GM21526 (cell line): Measurements from ENCODE around the gene HYAL3.
"Not testable (repeated sequence)": the region's sequence is repeated elsewhere in the genome, so short reads cannot be mapped to it uniquely, and the experiment has no call there.

Experiments used
- ATAC-seq: cut with Tn5 transposase; IDR thresholded peaks from one replicate; pipeline ENCODE4 v1.9.1; 2021; ENCODE audit warnings: moderate library complexity; ENCODE audit not compliant: unreplicated experiment, low FRiP score

HYAL3 gene

DNA sequence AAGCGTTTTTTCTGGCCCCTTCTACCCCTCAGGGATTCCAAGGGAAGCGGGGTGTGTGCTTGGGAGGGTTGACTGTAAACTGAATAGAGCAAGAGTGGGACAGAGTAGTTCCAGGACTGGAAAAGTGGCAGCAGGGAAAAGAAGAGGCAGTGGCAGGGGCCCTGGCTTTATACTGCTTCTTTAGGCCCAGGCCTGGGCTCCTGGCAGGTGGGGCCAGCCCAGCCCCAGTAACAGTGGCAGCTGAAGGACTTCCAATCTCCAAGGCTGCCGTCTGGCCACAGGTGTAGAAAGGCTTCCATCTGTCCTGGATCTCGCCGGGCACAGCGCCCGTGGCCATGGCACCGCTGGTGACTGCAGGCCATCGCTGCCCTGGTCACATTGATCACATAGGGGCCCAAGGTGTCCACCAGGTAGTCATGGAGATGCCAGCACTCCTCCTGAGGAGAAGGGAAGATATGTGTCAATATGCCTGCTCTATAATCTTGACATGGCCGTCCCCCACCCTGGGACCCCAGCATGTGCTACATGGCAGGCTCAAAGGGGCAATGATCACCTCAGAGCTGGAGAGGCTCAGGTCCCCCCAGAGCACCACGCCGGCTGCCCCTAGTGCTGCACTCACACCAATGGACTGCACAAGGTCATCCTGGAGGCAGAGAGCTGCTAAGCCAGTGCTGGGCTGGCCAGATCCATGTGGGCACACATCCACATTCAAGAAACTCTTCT, 6.0 kb downstream of the HYAL3 start:
- no peak for ATAC-seq

DNA sequence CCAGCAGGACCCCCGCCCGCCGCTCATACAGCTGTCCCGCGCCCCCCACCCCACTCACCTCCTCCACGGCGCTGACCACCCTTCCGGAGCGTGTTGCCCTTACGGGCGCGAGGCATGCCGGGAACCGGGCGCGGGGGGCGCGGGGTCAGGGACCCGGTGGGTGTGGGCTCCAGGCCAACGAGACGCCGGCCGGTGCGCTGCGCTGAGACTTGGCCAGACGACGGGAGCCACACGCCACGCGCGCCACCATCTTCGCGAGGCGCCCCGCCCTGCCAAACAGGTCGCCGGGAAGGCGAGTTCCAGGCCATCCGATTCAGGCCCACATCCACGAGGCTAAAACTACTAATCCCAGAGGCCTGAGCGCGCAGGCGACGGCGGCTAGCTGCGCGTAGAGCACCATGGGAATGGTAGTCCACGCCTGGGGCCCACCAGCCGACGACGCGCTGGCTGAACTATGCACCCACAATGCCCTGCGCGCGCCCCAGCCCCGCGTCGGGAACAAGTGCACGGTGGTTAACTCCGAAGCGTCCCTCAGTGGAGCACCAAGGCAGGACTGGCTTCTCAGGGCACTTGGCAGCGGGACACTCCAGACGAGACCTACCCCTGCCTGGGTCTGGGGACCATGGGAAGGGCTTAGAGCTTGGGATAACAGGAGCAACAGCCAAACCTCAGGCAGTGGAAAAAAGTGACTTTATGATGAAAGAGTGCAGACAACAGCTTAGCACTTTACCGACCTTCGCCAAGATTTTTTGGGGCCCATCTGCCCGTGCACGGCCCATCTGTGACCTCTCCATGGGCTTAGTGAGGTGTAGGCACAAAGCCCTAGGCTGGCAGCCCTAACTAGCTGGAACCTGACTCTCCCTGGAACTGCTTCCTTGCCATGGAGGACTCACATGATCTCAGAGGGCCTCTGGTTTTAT, 6.8 kb downstream of the HYAL3 start, which contains the start of gene IFRD2:
IFRD2 (minus strand) TSS at position 271 of the 920 bp plus-strand sequence; CDS start at position 116, 155 bp downstream.
- peak; percentile 85 for ATAC-seq

- no peak for ATAC-seq
Measured at GRCh38 chr3:50290161-50290641, 9.0 kb downstream of the HYAL3 start.

- ATAC-seq = no peak
Measured at GRCh38 chr3:50289130-50289529, 10.1 kb downstream of the HYAL3 start.

GRCh38 chr3:50288387-50289007, 10.7 kb downstream of the HYAL3 start:
- ATAC-seq = no peak

DNA sequence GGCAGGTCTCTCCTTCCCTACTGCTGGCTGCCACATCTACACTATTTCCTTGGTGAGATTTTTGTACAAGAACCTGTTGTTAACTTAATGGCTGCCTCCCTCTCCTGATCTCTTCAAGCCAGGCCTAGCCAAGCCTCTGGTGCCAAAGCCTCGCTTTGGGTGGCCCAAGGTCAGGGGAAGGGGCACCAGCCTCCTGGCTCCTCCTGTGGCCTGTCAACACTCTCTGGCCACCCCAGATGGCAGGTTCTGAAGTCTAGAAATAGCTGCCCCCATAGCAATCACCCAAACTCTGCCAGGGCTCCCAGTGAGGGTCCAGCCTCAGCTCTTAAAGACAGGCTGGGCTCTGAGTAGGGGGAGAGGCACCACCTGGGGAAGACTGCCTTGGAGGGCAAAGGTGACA, 11.9 kb downstream of the HYAL3 start:
- no peak for ATAC-seq

DNA sequence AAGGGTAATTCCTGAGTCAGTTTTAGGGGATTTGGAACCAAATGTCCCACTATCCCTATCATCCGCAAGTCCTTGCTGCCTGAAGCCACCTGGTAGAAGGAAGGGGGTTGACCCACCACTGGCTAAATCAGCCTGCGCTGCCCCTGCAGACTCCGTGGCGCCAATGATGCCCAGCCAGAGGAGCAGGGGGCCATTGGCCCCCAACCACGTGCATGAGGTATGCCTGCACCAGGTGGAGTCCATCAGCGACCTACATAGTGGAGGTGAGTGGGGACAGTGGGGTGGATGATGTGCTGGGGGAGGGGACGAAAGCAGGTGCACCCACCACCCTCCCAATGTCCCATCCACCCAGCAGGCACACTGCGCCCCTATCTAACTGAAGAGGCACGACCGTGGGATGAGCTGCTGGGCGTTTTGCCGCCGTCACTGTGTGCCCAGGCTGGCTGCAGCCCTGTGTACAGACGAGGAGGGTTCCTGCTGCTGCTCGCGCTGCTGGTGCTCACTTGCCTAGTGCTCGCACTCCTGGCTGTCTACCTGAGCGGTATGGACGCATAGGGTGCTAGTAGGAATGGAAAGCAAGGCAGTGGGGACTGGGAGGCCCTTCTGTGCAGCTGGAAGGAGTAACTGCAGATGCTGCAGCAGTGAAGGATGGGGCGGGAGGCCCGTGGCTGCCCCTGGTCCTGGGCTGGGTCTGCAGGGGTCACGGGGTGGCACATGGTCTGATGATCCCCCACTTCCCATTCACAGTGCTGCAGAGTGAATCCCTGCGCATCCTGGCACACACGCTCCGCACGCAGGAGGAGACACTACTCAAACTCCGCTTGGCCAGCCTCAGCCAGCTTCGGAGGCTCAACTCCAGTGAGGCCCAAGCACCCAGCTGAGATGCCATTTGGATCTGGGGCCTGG, 12.6 kb downstream of the HYAL3 start:
- no peak for ATAC-seq

GRCh38 chr3:50284121-50284520, 15.1 kb downstream of the HYAL3 start:
- ATAC-seq = not testable (repeated sequence)

DNA sequence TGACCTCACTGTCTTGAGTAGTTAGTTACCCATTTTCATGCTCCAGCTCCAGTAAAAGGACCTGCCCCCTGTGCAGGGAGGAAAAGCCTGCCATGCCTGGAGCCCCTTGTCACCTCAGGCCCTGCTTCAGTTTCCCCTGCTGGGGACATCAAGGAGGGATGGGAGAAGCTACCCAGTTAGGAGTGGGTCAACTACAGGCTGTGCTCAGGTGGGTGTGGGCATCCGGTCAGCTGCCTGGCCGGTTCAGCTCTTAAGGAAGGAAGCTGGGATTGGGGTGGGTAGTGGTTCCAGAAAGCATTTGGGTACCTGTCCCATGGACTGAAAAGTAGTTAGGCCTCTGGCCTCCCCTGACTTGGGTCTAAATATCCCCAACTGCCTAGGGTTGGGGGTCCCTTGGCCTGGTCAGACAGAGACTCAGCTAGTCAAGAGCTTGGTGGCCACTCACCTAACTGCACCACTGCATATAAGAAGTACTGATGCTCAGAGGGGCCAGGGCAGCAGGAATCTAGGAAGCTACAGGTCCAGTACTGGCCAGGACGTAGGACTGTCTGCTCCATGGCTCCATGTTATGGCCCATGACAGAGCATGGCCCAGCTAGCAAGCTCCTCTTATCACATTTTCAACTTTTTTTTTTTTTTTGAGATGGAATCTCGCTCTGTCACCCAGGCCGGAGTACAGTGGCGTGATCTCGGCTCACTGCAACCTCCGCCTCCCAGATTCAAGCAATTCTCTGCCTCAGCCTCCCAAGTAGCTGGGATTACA, 19.8 kb downstream of the HYAL3 start:
- no peak for ATAC-seq

- ATAC-seq = no peak
Measured at GRCh38 chr3:50278880-50279224, 20.4 kb downstream of the HYAL3 start, which contains the start of gene LSMEM2. LSMEM2 (plus strand) TSS chr3:50279087; CDS start chr3:50279114, 27 bp downstream.

DNA sequence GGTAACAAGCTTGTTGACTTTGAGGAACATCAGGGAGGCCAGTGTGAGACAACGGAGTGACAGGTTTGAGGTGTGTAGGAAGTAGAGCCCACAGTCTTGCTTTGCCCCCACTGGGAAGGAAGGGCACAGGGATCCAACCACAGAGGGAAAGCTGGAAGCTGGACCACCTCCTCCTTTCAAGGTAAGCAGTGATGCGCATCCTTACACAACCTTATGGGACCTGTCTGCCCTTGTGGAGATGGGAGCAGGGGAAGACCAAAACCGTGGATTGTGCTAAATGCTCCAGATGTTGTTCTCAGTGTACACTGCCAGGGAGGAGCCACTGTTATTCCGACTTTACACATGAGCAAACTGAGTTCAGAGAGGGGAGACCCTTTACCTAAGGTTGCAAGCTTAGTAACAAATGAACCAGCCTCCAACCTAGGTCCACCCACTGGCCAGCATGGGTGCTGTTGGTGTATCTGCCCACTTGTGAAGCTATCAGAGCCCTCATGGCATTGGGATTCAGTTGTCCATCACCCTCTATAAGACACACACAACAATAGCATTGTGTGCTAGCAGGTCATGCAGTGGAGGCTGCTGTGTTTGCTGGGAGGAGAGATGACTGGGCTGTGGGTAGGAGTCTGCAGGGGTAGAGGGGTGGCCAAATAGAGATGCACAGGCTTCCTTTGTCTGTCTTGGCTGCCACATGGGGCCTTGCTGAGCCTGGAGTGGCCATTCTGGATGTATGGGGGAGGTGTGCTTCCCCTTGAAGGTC, 20.9 kb downstream of the HYAL3 start:
- no peak for ATAC-seq

- ATAC-seq = no peak
Measured at GRCh38 chr3:50276762-50277101, 22.5 kb downstream of the HYAL3 start.

GRCh38 chr3:50275996-50276761, 23.0 kb downstream of the HYAL3 start:
- ATAC-seq = no peak

GRCh38 chr3:50275141-50275995, 23.8 kb downstream of the HYAL3 start:
- ATAC-seq = no peak

DNA sequence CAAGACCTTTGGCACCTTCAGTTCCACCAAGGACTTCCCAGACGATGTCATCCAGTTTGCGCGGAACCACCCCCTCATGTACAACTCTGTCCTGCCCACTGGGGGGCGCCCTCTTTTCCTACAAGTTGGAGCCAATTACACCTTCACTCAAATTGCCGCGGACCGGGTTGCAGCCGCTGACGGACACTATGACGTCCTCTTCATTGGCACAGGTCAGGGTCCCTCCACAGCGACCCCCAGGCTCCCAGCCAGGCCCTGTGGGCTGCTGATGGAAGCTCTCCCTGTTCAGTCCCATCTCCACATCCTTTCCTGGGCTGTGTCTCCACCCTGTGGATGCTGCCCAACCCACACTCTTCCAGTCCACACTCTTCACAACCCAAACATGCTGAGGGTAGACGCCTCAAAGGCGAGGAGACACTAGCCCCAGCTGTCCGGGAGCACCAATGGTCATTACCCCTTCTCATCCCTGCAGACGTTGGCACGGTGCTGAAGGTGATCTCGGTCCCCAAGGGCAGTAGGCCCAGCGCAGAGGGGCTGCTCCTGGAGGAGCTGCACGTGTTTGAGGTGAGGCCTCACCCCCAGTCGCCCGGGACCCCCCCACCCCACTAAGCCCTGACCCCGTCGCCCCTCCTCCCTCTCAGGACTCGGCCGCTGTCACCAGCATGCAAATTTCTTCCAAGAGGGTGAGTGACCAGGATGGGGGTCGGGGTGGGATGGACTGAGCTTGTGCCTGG, 24.7 kb downstream of the HYAL3 start:
- no peak for ATAC-seq

DNA sequence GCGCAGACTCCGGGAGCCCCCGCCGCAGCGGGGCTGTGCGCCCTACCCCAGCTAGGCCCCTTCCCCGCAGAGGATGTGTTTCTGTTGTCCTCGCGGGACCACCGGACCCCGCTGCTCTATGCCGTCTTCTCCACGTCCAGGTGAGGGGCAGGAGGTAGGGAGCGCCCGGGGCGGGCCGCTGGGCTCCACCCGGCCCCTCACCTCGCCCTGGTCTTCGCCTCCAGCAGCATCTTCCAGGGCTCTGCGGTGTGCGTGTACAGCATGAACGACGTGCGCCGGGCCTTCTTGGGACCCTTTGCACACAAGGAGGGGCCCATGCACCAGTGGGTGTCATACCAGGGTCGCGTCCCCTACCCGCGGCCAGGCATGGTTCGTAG, 25.5 kb downstream of the HYAL3 start:
- ATAC-seq = no peak
